HG03565 (cell line): Measurements from ENCODE around the gene FIGNL1.

Source experiments
- ATAC-seq: cut with Tn5 transposase; IDR thresholded peaks from one replicate; pipeline ENCODE4 v1.9.1; 2021; ENCODE audit warnings: mild to moderate bottlenecking, moderate library complexity; ENCODE audit not compliant: unreplicated experiment

FIGNL1 gene

DNA sequence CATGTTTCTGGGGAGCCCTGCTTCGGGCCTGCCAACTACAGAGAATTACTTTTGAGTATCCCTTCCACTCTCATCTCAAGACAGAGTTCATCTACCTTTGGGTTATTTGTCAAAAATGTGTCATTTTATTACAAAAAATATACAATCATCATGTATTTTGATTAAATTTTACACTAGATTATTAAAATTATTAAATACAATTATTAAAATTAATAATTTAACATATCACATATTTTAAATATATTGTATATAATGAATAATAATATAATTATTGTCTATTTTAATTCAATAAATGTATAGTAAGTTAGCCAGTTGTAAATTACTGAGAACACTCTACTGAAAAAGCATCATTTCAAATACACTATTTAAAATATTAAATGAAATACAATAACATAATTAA lies 50.9 kb downstream of the FIGNL1 start:
- ATAC-seq: no peak

DNA sequence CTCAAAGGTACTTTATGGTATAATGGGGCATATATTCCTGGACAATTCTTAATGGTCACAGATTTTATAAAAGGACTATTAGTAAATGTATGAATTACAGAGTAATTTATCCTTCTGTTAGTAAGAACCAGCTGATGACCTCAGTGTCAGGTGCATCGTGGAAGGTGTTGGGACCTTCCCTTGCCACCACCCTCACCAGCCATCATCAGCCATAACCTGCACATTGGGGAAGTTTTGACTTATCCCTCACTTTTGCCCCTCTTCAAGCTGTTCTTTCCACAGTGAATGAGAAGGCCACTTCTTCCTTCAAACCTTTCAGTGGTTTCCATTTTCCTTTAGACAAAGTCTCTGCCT lies 52.2 kb downstream of the FIGNL1 start:
- ATAC-seq: no peak

DNA sequence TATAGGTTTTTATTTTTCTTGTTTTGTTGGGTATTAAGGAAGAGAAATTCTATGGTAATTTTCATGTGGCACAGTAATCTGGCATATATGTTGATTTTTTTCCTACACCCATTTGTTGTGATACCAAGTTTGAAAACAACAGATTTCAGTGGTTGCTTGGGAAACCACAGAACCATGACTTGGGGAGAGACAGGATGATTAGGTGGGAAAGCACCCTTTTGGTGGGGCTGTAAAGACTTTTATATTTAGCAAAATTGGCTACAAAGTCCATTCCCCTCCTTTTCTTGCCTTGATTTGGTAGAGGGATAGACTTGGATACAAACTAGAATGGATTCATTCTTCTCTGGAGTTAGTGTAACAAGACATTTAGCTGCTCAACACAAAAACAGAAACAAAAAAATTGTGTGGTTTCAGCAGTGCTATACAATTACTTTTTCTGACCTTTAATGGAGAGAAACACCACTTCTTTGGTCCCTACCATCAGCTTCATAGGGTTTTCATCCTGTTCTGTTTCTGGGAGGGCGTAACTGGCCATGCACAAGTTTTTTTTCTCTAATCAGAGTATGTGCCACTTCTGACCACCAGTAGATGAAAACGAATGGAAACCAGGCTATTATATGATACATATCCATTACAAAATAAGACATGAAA lies 52.7 kb downstream of the FIGNL1 start:
- peak; percentile 55 for ATAC-seq

DNA sequence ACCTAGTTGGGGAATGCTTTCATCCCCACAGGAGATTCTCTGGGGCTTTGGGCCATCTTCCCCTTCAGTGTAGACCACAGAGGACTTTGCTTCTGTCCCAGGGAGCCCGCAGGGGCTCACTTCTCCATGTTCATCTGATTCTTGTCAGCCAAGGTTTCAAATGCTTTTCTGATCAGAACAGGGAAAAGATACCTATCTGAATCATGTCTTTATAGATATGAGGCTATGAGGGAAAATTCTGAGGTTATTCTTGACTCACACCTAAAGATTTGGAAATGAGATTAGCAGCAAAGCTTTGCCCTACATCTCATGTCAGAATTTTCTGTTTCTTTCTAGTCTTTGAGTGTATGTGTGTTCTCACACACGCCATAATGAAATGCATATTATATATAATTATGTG lies 53.3 kb downstream of the FIGNL1 start:
- ATAC-seq: peak; percentile 22

GRCh38 chr7:50394315-50394714 lies 55.8 kb downstream of the FIGNL1 start:
- no peak for ATAC-seq
